Smooth muscle cell (in vitro differentiated cells): Measurements from ENCODE around the gene IGF2BP2. TPM values are rescaled to one million over a fixed set of nuclear protein-coding genes. Genes with fewer than 3 reads are reported as not detected.

Source experiments
- DNase-seq: peaks from one replicate; lab custom pipeline; 2025; ENCODE audit not compliant: unreplicated experiment; lab: John Stamatoyannopoulos, UW
- H2AFZ ChIP-seq: fragments of 200-600 bp; sonication (generic); 2 replicates; pipeline ENCODE4 v1.6.0; 2016; ENCODE audit warnings: antibody characterized with exemption, low read depth, mild to moderate bottlenecking
- H3F3A ChIP-seq: fragments of 200-600 bp; sonication (generic); 2 replicates; pipeline ENCODE4 v1.6.0; 2017; ENCODE audit warnings: antibody characterized with exemption, low read depth
- H3K27ac ChIP-seq: fragments of 200-600 bp; sonication (generic); 2 replicates; pipeline ENCODE4 v1.5.1; 2016; ENCODE audit warnings: low read depth, mild to moderate bottlenecking
- H3K27me3 ChIP-seq: fragments of 200-600 bp; sonication (generic); 2 replicates; pipeline ENCODE4 v1.6.1; 2016; ENCODE audit warnings: low read depth, mild to moderate bottlenecking
- H3K36me3 ChIP-seq: fragments of 200-600 bp; sonication (generic); 2 replicates; pipeline ENCODE4 v1.5.1; 2016; ENCODE audit warnings: low read depth
- H3K4me1 ChIP-seq: fragments of 200-600 bp; sonication (generic); 2 replicates; pipeline ENCODE4 v1.5.1; 2016; ENCODE audit warnings: low read depth
- H3K4me2 ChIP-seq: fragments of 200-600 bp; sonication (generic); 2 replicates; pipeline ENCODE4 v1.6.0; 2016; ENCODE audit warnings: mild to moderate bottlenecking
- H3K4me3 ChIP-seq: fragments of 200-600 bp; sonication (generic); 2 replicates; pipeline ENCODE4 v1.5.1; 2016; ENCODE audit warnings: mild to moderate bottlenecking
- H3K79me2 ChIP-seq: fragments of 200-600 bp; sonication (generic); 2 replicates; pipeline ENCODE4 v1.6.0; 2016; ENCODE audit warnings: low read depth, mild to moderate bottlenecking
- H3K9ac ChIP-seq: fragments of 200-600 bp; sonication (generic); 2 replicates; pipeline ENCODE4 v1.6.0; 2016; ENCODE audit warnings: low read depth
- H3K9me3 ChIP-seq: fragments of 200-600 bp; sonication (generic); replicated peaks from 2 replicates; pipeline ENCODE4 v1.5.1; 2016; ENCODE audit warnings: low read depth
- H4K20me1 ChIP-seq: fragments of 200-600 bp; sonication (generic); 2 replicates; pipeline ENCODE4 v1.6.0; 2016; ENCODE audit warnings: low read depth
- WGBS: methylation state at CpG from one replicate; pipeline ENCODE4 v1.1.7; 2016; ENCODE audit warnings: low lambda C conversion rate; 5-methylcytosine and 5-hydroxymethylcytosine counted together
- polyA plus RNA-seq: library from polyadenylated mRNA; unstranded; fragments of >200 nt; fragmentation: Nextera tagmentation; extraction: Ambion mirVana; gene quantifications from 2 replicates; pipeline ENCODE4 v1.2.1, GENCODE V29; 2016
- total RNA-seq: library from RNA; depleted of rRNA; stranded (reverse); fragments of >200 nt; gene quantifications from 2 replicates; pipeline ENCODE4 v1.2.3, GENCODE V29; 2014
- TF ChIP-seq, protein P1 (sequence below): fragments of 200-600 bp; sonication (generic); IDR thresholded peaks from 2 replicates; pipeline ENCODE4 v1.5.1; 2017; ENCODE audit warnings: borderline replicate concordance, mild to moderate bottlenecking, antibody characterized with exemption; ENCODE audit not compliant: insufficient read depth, poor library complexity, severe bottlenecking

The IGF2BP2 gene
- total and polyA plus RNA-seq, 2 experiments from 2014 or later = 59.2 to 80.6 TPM

DNA sequence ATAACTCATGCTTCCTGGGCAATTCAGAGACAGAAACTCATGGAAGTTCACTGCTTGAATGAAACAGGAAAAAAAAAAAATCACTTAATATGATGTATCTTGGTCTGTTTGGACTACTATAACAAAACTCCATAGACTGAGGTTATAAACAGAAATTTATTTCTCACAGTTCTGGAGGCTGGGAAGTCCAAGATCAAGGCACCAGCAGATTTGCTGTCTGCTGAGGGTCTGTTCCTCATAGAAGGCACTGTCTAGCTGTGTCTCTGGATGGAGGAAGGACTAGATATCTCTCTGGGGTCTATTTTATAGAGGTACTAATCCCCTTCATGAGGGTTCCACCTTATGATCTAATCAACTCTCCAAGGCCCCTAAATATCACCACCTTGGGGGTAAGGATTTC lies 119.3 kb downstream of the IGF2BP2 start:
- no peaks in the 10 kb centered on the region for H3K36me3 ChIP-seq
- no peaks in the 10 kb centered on the region for H3K27me3 ChIP-seq
- no peak overlapping the region for H2AFZ ChIP-seq
- no peak for DNase-seq
- peaks cover 14% of the 10 kb centered on the region for H3K4me1 ChIP-seq
- no peak overlapping the region for H3K4me2 ChIP-seq
- H3K27ac ChIP-seq = no peak overlapping the region
- peaks cover 98% of the 10 kb centered on the region for H4K20me1 ChIP-seq
- no peaks in the 10 kb centered on the region for H3K9me3 ChIP-seq
- H3K4me3 ChIP-seq = no peak overlapping the region
- peaks cover 100% of the 10 kb centered on the region for H3K79me2 ChIP-seq
- TF ChIP-seq, protein P1, sequence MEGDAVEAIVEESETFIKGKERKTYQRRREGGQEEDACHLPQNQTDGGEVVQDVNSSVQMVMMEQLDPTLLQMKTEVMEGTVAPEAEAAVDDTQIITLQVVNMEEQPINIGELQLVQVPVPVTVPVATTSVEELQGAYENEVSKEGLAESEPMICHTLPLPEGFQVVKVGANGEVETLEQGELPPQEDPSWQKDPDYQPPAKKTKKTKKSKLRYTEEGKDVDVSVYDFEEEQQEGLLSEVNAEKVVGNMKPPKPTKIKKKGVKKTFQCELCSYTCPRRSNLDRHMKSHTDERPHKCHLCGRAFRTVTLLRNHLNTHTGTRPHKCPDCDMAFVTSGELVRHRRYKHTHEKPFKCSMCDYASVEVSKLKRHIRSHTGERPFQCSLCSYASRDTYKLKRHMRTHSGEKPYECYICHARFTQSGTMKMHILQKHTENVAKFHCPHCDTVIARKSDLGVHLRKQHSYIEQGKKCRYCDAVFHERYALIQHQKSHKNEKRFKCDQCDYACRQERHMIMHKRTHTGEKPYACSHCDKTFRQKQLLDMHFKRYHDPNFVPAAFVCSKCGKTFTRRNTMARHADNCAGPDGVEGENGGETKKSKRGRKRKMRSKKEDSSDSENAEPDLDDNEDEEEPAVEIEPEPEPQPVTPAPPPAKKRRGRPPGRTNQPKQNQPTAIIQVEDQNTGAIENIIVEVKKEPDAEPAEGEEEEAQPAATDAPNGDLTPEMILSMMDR = no peak
- no peak overlapping the region for H3K9ac ChIP-seq
- H3F3A ChIP-seq = peaks cover 3% of the 10 kb centered on the region

DNA sequence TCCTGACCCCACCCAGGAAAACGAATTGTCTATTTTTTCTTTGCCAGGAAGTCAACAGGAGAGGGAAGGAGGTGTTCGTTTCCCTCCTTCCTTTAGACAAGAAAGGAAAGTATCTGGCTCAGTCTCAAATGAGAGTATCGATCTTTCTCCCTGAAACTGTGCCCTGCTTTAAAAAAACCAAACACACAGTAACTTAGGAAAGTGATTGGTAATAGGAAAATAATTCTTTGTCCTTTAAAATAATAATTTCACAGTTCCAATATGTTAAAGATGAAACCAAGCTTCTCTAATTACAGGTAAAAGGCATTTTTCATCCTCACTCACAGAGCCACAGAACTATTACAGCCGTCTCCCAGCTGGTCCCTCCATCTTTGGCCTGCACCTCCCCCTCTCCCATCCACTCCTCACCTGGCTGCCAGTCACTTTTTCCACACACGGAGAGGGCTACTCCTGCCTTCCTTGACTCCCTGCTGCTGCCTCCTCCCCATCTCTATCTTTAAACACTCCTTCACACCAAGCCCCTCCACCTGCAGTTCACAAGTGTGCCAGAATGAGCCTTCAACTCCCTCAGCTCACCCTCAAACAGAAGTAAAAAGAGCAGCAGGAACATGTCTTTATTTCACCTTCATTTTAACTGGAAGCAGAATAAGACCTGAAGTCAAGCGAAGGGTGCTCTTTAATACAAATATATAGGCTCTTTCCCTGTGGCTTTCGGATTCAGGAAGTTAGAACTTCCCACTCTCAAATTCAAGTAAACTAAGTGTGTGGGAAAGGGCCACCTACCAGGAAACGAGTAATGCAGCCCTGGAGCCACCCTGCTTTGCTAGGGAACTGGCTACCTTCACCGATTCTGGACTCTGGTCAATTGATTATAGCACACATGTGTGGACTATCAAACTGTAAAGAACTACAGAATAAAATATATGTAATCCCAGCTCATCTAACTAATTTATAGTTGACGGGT lies 122.3 kb downstream of the IGF2BP2 start:
- H3K27ac ChIP-seq = peak overlapping the region; percentile 0
- TF ChIP-seq, protein P1 = no peak
- H3K9ac ChIP-seq = no peak overlapping the region
- H3K4me2 ChIP-seq = no peak overlapping the region
- H2AFZ ChIP-seq = no peak overlapping the region
- peaks cover 100% of the 10 kb centered on the region for H3K79me2 ChIP-seq
- peaks cover 14% of the 10 kb centered on the region for H3K4me1 ChIP-seq
- H3F3A ChIP-seq = no peaks in the 10 kb centered on the region
- 61% methylated on average over 10 of the region's 10 CpGs for WGBS
- DNase-seq = no peak
- H4K20me1 ChIP-seq = peaks cover 98% of the 10 kb centered on the region
- H3K9me3 ChIP-seq = no peaks in the 10 kb centered on the region
- H3K36me3 ChIP-seq = no peaks in the 10 kb centered on the region
- H3K4me3 ChIP-seq = no peak overlapping the region
- H3K27me3 ChIP-seq = no peaks in the 10 kb centered on the region

DNA sequence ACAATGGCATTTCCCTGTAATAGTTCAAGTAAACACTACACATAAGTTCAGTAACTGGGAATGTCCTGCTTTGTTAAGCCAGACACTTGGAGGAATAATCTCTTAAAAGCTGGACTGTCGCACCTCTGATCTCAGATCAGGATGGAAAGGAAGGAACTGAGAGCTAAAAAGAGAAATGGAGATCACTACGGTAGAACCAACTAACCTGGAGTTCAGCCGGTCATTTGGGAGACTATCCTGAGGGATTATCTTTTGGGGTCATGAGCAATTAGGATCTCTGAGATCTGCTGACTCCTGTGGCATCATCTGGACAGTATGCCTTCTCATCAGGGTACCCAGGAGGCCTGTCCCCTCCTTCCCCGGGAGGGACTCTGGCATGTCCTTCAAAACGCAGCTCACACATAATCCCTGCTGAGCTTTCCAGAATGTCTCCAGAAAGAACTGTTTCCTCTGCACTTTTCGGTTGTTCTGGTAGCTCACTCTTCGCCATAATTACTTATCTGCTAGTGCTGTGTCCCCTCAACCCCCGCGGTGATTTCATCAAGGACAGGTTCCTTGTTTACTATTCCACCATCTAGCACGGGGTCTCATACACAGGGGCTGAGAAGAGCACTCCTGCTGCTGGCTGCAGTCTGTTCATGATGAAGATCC lies 123.1 kb downstream of the IGF2BP2 start:
- Histone ChIP-seq H3K4me2 (no peak overlapping the region), H3K4me3 (no peak overlapping the region), H2AFZ (no peak overlapping the region), H3K9me3 (no peaks in the 10 kb centered on the region), H3K4me1 (peaks cover 14% of the 10 kb centered on the region), H3K36me3 (no peaks in the 10 kb centered on the region), H3K27me3 (no peaks in the 10 kb centered on the region), H3K9ac (no peak overlapping the region), H3K27ac (peak overlapping the region; percentile 0), H4K20me1 (peaks cover 100% of the 10 kb centered on the region), H3K79me2 (peaks cover 100% of the 10 kb centered on the region), H3F3A (no peaks in the 10 kb centered on the region)
- TF ChIP-seq, protein P1 = no peak
- DNase-seq = no peak
- 68% methylated on average over 10 of the region's 10 CpGs for WGBS
